GM12878 (cell line): ENCODE measurements around the gene NME7.

Source experiments
- BCL11A ChIP-seq: IDR thresholded peaks from 2 replicates; pipeline ENCODE4 v1.6.1; 2011; ENCODE audit warnings: low read depth, low read length
- EZH2 ChIP-seq: IDR thresholded peaks from 2 replicates; pipeline ENCODE4 v1.6.1; 2012; ENCODE audit warnings: low read depth, mild to moderate bottlenecking, control low read depth, inconsistent platforms, low read length, borderline replicate concordance; ENCODE audit not compliant: control insufficient read depth
- NBN ChIP-seq: fragments of 450-650 bp; IDR thresholded peaks from 2 replicates; pipeline ENCODE4 v1.6.1; 2016
- POLR2A ChIP-seq: IDR thresholded peaks from 2 replicates; pipeline ENCODE4 v1.6.1; 2011; ENCODE audit warnings: low read depth, mild to moderate bottlenecking, low read length
- POLR2AphosphoS5 ChIP-seq: IDR thresholded peaks from 2 replicates; pipeline ENCODE4 v1.6.1; 2011; ENCODE audit warnings: mild to moderate bottlenecking, low read length, inconsistent platforms
- SIN3A ChIP-seq: IDR thresholded peaks from 2 replicates; pipeline ENCODE4 v1.6.1; 2012; ENCODE audit warnings: low read depth, low read length, improper control_type of control experiment
- TARDBP ChIP-seq: IDR thresholded peaks from 2 replicates; pipeline ENCODE4 v1.6.1; 2016; ENCODE audit warnings: borderline replicate concordance
- TF ChIP-seq, protein P1 (sequence below): fragments of 450-650 bp; IDR thresholded peaks from 2 replicates; pipeline ENCODE4 v1.6.1; 2017; ENCODE audit warnings: mild to moderate bottlenecking
- TF ChIP-seq, protein P2 (sequence below), 3 experiments: IDR thresholded peaks in 2 of 3; conservative IDR thresholded peaks in 1 of 3; 2 replicates each; pipeline ENCODE4 v1.5.1; 2011; ENCODE audit warnings: low read depth in 3 of 3, low read length in 3 of 3, mild to moderate bottlenecking in 3 of 3, control low read depth in 2 of 3, moderate library complexity in 2 of 3, inconsistent platforms in 1 of 3, mixed read lengths in 1 of 3; ENCODE audit not compliant: control insufficient read depth in 2 of 3, insufficient read depth in 1 of 3; ENCODE audit errors: extremely low read depth in 1 of 3
- TF ChIP-seq, protein P3 (sequence below): IDR thresholded peaks from 2 replicates; pipeline ENCODE4 v1.6.1; 2011; ENCODE audit warnings: borderline replicate concordance, low read depth, mild to moderate bottlenecking, moderate library complexity, mixed read lengths, low read length; ENCODE audit not compliant: insufficient read depth; ENCODE audit errors: extremely low read length
- TF ChIP-seq, protein P4 (sequence below): fragments of 450-650 bp; IDR thresholded peaks from 2 replicates; pipeline ENCODE4 v1.6.1; 2017; ENCODE audit warnings: mild to moderate bottlenecking, moderate library complexity
- TF ChIP-seq, protein P5 (sequence below): IDR thresholded peaks from 2 replicates; pipeline ENCODE4 v1.6.1; 2012; ENCODE audit warnings: mild to moderate bottlenecking, low read depth, low read length

DNA sequence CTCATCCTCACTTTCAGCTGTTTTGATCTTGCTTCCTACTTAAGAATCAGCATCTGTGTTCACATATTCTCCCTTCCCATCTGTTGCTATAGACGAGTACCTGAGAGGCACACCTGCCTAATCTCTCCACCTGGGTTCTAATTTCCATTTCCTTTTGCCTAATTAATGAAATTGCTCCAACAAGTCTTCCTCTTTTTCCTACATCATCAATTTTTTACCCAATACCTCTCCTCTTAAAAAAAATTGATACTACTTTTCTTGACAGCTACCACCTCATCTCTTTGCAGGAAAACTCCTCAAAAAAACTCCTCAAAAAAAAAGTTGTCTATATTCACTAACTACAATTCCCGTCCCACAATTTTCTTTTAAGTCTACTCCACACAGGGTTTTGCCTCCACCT is 71.8 kb downstream of the NME7 start:
- TF ChIP-seq, protein P1, sequence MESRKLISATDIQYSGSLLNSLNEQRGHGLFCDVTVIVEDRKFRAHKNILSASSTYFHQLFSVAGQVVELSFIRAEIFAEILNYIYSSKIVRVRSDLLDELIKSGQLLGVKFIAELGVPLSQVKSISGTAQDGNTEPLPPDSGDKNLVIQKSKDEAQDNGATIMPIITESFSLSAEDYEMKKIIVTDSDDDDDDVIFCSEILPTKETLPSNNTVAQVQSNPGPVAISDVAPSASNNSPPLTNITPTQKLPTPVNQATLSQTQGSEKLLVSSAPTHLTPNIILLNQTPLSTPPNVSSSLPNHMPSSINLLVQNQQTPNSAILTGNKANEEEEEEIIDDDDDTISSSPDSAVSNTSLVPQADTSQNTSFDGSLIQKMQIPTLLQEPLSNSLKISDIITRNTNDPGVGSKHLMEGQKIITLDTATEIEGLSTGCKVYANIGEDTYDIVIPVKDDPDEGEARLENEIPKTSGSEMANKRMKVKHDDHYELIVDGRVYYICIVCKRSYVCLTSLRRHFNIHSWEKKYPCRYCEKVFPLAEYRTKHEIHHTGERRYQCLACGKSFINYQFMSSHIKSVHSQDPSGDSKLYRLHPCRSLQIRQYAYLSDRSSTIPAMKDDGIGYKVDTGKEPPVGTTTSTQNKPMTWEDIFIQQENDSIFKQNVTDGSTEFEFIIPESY: no peak
- TF ChIP-seq, protein P2, sequence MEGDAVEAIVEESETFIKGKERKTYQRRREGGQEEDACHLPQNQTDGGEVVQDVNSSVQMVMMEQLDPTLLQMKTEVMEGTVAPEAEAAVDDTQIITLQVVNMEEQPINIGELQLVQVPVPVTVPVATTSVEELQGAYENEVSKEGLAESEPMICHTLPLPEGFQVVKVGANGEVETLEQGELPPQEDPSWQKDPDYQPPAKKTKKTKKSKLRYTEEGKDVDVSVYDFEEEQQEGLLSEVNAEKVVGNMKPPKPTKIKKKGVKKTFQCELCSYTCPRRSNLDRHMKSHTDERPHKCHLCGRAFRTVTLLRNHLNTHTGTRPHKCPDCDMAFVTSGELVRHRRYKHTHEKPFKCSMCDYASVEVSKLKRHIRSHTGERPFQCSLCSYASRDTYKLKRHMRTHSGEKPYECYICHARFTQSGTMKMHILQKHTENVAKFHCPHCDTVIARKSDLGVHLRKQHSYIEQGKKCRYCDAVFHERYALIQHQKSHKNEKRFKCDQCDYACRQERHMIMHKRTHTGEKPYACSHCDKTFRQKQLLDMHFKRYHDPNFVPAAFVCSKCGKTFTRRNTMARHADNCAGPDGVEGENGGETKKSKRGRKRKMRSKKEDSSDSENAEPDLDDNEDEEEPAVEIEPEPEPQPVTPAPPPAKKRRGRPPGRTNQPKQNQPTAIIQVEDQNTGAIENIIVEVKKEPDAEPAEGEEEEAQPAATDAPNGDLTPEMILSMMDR (IDR thresholded peaks at IDR 0.05 in 2 of 3, conservative IDR thresholded peaks at IDR 0.05 in 1 of 3; ENCODE audit: control insufficient read depth in 2 of 3, extremely low read depth in 1 of 3, insufficient read depth in 1 of 3, low read depth in 3 of 3, low read length in 3 of 3): no peak
- TF ChIP-seq, protein P3, sequence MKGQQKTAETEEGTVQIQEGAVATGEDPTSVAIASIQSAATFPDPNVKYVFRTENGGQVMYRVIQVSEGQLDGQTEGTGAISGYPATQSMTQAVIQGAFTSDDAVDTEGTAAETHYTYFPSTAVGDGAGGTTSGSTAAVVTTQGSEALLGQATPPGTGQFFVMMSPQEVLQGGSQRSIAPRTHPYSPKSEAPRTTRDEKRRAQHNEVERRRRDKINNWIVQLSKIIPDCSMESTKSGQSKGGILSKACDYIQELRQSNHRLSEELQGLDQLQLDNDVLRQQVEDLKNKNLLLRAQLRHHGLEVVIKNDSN: no peak
- TF ChIP-seq, protein P4, sequence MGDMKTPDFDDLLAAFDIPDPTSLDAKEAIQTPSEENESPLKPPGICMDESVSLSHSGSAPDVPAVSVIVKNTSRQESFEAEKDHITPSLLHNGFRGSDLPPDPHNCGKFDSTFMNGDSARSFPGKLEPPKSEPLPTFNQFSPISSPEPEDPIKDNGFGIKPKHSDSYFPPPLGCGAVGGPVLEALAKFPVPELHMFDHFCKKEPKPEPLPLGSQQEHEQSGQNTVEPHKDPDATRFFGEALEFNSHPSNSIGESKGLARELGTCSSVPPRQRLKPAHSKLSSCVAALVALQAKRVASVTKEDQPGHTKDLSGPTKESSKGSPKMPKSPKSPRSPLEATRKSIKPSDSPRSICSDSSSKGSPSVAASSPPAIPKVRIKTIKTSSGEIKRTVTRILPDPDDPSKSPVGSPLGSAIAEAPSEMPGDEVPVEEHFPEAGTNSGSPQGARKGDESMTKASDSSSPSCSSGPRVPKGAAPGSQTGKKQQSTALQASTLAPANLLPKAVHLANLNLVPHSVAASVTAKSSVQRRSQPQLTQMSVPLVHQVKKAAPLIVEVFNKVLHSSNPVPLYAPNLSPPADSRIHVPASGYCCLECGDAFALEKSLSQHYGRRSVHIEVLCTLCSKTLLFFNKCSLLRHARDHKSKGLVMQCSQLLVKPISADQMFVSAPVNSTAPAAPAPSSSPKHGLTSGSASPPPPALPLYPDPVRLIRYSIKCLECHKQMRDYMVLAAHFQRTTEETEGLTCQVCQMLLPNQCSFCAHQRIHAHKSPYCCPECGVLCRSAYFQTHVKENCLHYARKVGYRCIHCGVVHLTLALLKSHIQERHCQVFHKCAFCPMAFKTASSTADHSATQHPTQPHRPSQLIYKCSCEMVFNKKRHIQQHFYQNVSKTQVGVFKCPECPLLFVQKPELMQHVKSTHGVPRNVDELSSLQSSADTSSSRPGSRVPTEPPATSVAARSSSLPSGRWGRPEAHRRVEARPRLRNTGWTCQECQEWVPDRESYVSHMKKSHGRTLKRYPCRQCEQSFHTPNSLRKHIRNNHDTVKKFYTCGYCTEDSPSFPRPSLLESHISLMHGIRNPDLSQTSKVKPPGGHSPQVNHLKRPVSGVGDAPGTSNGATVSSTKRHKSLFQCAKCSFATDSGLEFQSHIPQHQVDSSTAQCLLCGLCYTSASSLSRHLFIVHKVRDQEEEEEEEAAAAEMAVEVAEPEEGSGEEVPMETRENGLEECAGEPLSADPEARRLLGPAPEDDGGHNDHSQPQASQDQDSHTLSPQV: no peak
- TF ChIP-seq, protein P5, sequence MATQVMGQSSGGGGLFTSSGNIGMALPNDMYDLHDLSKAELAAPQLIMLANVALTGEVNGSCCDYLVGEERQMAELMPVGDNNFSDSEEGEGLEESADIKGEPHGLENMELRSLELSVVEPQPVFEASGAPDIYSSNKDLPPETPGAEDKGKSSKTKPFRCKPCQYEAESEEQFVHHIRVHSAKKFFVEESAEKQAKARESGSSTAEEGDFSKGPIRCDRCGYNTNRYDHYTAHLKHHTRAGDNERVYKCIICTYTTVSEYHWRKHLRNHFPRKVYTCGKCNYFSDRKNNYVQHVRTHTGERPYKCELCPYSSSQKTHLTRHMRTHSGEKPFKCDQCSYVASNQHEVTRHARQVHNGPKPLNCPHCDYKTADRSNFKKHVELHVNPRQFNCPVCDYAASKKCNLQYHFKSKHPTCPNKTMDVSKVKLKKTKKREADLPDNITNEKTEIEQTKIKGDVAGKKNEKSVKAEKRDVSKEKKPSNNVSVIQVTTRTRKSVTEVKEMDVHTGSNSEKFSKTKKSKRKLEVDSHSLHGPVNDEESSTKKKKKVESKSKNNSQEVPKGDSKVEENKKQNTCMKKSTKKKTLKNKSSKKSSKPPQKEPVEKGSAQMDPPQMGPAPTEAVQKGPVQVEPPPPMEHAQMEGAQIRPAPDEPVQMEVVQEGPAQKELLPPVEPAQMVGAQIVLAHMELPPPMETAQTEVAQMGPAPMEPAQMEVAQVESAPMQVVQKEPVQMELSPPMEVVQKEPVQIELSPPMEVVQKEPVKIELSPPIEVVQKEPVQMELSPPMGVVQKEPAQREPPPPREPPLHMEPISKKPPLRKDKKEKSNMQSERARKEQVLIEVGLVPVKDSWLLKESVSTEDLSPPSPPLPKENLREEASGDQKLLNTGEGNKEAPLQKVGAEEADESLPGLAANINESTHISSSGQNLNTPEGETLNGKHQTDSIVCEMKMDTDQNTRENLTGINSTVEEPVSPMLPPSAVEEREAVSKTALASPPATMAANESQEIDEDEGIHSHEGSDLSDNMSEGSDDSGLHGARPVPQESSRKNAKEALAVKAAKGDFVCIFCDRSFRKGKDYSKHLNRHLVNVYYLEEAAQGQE: no peak
- TF ChIP-seq BCL11A: no peak
- TF ChIP-seq POLR2A: no peak
- no peak for TF ChIP-seq NBN
- no peak for TF ChIP-seq EZH2
- no peak for TF ChIP-seq TARDBP
- no peak for TF ChIP-seq SIN3A
- no peak for TF ChIP-seq POLR2AphosphoS5
